NCI-H2227 treated with DMSO at 0.1 percent for 48 hours (cell line): ENCODE measurements around the gene CACNB2.
"Not testable (repeated sequence)": the region's sequence is repeated elsewhere in the genome, so short reads cannot be mapped to it uniquely, and the experiment has no call there.

ENCODE experiments used
- DNase-seq: peaks from one replicate; lab custom pipeline; 2025; lab: John Stamatoyannopoulos, UW

Gene CACNB2

DNA sequence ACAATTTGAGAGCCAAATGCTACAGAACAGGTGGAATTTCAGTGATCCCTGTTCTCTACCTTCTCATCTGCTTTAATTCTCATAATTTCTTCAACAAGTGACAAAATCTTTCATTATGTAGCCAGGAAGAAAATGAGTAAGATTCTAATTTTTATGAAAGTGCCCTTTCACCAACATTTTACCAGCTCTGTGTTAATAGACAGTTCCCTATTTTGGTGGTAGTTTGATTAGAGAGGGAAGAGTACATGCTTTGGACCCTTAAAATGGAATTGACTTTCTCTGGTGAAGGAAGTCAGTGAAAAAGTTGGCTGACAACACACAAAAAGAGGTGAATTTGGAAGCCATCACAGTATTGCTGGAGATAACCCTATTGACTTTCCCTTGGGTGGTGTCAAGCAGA, 61.7 kb downstream of the CACNB2 start:
- DNase-seq = no peak

DNA sequence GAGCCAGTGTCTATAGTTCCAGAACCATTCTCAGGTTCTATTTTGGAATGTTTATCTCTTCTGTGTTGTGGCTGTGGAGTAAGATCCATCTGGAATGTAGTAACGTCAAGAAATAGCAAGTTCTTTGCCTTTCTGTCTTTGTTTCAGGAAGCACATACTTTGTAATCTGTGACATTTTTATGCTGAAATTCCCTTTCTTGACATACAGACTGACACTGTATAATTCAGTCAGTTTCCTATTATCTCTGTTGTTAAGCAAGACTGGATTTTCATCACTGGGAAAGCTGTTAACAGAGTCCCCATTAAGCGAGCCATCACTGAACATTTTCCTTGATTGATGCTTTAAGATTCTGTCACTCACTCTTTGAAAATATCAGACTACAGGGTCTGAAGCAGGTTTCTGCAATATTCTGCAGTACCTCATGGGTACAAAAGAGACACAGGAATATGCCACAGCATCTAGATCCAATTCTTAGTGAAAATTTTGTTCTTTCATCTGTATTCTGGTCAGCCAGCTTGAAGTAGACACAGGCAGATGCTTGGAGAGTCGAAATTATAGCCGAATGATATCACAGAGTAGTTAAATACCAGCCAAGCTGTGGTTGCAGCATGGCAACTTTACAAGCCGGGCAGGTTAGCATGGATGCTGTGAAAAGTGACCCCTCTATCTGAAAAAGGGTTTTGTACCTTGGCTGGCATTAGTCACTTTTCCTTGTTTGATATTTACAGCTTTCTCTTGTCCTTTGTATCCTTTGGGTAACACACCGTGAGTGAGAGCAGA, 62.6 kb downstream of the CACNB2 start:
- DNase-seq = no peak

DNA sequence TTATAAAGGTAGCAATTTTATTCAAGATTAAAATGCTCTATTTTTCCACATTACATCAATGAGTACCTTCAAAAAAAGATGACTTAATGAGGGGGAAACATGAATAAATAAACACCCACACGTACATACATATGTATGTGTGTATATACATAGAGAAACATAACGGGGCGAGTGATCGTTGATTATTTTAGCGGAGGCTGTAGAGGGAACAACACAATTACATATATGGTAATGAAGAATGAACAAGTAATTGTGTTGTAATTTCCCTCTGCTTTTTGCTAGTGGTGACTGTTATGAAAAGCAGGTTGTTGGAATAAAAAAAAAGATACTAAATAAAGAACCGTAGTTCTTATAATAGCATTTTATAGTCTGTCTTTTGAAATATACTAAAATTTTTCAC, 63.2 kb downstream of the CACNB2 start:
- no peak for DNase-seq

DNA sequence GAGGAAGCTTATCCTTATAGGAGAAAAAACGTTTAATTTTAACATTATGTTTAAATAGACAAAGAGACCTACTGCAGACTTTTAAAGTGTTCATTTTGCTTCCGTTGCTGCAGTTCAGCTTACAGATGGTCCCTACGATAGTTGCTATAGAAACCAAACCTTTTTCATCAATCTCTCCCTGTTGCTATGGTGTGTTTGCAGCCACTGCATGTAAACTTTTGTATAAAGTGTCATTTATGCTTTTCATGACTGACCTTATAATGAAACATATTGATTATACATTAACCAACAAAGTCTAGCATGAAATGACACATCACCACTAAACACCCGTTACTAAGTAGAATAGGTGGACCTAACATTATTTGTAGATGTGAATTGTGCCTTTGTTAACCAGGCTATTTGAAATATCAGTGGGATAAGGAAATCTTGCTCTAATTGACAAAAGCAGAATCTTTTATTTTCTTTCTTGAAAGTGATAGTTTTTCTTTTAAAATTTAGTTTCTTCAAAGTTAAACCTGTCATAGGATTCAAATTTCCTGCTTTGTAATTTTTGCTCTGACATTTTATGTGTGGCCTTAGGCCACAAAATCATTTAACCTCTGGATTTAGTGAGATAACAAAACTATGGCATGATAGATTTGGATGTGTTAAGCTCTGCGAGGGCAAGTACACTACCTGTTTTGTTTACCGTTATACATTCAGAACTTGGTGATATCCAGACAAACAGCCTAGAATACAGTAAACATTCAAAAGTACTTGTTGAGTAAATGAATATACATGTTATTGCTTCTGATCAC, 64.0 kb downstream of the CACNB2 start:
- no peak for DNase-seq

DNA sequence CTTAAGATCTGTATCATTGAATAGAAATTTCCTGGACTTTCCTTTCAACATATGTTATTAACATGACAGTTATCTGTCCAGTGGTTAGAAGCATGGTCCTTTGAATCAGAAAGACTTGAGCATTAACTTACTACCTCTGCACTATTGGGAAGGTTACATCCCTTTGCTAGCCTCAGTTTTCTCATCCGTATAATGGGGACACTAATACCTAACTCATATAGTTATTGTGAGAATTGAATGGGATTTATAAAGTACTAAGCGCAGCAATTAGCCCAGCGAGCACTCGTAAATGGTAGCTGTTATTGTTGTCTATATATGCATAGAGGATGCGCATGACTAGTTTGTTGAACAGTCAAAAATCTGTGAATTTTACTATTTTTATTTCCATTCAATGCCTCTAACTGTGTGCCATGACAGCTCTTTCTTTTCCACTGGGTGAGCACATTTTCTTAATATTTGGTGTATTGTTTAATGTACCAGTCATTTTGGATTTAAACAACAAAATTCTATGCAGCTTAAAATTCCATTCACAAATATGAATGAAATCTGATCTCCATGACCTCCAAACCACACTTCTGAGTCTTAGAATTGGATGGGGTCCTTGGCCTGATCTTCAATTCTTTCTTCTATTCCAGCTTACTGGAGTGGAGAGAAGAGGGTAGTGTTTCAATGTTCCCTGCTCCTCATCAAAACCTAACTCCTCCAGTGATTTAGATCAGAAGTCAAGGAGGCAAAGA, 65.0 kb downstream of the CACNB2 start:
- DNase-seq = no peak

GRCh38 chr10:18208186-18208585, 68.0 kb downstream of the CACNB2 start:
- not testable (repeated sequence) for DNase-seq

GRCh38 chr10:18209241-18209640, 69.0 kb downstream of the CACNB2 start:
- DNase-seq = no peak

- DNase-seq = no peak
Measured at GRCh38 chr10:18210711-18211110, 70.5 kb downstream of the CACNB2 start.

DNA sequence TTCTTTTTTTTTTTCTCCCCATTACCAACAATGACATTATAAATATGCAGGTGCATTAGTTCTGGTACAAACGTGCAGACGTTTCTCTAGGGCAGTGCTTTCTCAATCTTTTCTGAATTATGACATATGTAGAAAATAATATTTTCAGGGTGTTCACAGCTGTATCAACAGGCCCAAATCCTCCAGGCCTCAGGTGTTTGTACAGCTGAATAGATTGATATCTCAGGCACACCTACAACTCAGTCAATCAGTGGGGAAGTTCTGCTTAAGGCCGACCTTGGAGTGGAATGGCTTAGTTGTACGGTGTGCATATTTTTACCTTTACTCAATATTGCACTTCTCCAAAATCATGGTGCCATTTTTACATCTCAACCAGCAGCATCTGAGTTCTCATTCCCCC, 71.6 kb downstream of the CACNB2 start:
- DNase-seq = no peak

GRCh38 chr10:18213271-18213670, 73.0 kb downstream of the CACNB2 start:
- no peak for DNase-seq

- peak; percentile 2 for DNase-seq
Measured at GRCh38 chr10:18214691-18215563, 74.7 kb downstream of the CACNB2 start.

GRCh38 chr10:18216482-18216881, 76.3 kb downstream of the CACNB2 start:
- peak; percentile 3 for DNase-seq

DNA sequence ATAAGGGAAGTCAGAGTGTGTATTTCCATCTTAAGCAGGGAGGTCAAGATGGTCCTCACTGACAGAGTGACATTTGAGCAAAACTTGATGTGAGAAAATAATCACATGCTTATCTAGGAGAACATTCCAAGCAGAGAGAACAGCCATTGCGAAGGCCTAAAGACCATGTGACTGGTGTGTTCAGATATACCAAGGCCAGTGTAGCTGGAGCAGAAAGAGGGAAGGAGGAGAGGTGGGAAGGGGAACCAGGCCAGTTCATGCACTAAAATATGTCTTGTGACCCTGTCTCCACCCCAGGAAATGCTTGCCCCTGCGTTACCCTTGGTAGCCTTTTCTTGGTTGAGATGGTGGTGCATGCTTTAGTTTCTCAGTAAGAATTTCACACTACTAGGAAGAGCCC, 77.4 kb downstream of the CACNB2 start:
- no peak for DNase-seq

DNA sequence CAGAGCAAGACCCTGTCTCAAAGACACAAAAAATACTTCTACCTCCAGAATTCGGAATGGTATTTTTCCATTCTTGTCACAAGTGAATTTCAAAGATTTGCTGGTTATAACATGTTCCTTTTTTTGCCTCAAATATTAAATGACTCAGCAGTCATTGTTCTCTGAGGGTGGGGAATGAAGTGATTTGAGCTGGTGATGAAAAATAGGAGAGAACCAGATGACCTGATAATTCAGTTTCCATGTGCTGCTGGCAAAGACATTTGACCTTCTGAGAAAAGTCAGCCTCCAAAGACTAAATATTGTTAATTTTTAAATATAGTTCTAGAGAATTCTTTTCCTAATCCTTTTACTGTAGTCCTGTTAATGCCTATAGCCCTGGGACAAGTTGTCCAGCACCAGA, 78.9 kb downstream of the CACNB2 start:
- no peak for DNase-seq

DNA sequence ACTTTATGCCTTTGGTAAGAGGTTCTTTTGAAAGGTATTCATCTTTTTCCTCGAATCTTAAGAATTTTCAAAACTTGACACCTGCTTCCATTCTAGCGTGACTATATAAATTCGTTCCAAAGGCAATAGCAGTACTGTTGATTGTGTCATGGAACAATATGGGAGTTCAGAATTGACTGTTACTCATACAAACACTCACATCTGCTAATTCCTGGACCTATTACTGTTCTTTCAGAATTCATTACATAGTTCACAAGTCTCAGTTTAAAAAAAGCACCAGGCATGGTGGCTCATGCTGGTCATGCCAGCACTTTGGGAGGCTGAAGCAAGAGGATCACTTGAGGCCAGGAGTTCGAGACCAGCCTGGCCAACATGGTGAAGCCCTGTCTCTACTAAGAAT, 80.9 kb downstream of the CACNB2 start:
- DNase-seq = no peak

GRCh38 chr10:18221882-18222281, 81.7 kb downstream of the CACNB2 start:
- DNase-seq = no peak

- DNase-seq = no peak
Measured at GRCh38 chr10:18222866-18223265, 82.6 kb downstream of the CACNB2 start.

GRCh38 chr10:18223898-18224297, 83.7 kb downstream of the CACNB2 start:
- no peak for DNase-seq

DNA sequence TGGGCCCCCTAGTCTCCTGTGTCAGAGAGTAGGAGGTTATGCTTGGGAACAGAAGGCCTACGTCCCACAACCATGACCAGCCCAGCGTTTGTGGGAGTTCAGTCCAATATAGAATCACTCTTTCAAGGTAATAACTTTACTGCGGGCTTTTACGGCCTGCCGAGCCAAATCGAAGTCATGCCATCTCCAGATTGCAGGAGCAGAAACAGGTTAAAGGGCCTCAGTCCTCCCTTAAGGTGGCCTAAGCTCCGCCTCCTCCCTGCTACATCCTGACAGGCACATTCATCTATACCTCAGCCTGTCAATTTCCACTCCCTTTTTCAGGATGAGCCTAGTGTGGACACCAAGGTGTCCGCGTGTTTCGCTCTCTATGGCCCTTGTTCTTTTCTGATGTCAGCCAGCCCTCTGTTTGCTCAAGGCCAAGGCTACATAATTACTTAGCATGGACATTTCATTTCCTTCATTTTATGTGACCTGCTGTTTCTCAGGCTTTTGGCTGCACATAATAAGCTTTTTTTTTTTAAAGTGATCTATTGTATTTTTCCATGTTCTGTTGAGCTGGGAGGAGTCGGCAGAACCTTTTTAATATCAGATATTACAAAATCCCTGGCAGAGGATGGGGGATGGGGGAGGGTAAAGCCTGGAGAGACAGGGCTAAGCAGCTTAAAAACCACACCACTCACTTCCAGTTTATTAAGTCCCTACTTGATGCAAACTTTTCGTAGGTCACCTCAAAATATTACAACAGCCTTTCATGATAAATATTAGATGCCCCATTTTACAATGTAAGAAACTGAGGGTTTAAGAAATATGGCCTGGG, 84.6 kb downstream of the CACNB2 start:
- no peak for DNase-seq

DNA sequence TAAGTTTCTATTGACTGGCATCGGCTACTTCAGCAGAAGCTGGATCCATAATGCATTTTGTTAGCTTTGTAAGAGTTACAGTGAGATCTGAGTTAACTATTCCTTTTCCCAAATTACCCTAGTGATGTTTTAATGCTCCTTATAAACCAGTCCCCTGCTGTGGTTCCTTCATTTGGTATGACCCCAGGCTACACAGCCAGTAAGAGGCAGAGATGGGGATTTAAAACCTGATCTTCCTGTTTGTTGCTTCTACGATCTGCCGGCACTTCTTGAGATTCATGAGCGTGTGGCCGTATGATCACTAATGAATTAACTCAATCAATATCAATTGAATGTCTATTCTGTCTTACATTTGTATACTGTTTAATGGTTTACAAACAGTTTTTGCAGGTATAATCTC, 86.1 kb downstream of the CACNB2 start:
- no peak for DNase-seq

DNA sequence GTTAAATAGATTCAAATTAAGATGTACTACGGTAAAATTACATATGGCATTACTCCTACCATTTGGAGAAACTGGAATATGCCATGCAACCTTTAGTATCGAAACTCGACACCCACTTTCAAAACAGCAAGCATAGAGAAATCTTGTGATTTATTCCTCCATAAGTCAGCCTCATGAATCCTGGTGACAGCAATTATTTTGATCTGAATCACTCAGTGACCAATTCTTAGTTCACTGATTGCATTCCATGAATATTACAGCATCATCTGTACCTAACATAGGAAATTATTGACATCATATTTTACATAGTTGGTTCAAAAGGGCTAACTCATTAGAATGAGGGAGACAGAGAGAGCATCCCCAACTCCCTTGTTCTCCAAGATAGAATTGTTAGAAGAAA, 89.6 kb downstream of the CACNB2 start:
- DNase-seq = no peak
